NCI-H146 treated with DMSO at 0.1 percent for 48 hours (cell line): Measurements from ENCODE around the gene OR4X2.
"Not testable (repeated sequence)": the region's sequence is repeated elsewhere in the genome, so short reads cannot be mapped to it uniquely, and the experiment has no call there.

Source experiments
- DNase-seq: peaks from one replicate; lab custom pipeline; 2025; ENCODE audit not compliant: unreplicated experiment; lab: John Stamatoyannopoulos, UW

OR4X2 gene

GRCh38 chr11:48244804-48245203 lies at the start of gene OR4X2:
Gene OR4X2 (plus strand): TSS chr11:48245104. CDS start chr11:48245104, 0 bp downstream.
- DNase-seq = no peak

GRCh38 chr11:48207881-48208280 lies 37.0 kb upstream of the OR4X2 start:
- DNase-seq = no peak

- peak; percentile 0 for DNase-seq
Measured at GRCh38 chr11:48210052-48210451, 34.9 kb upstream of the OR4X2 start.

GRCh38 chr11:48216510-48216909 lies 28.4 kb upstream of the OR4X2 start, which contains the start of gene OR4B1:
Gene OR4B1 (plus strand): TSS chr11:48216810. CDS start chr11:48216810, 0 bp downstream.
- no peak for DNase-seq

- no peak for DNase-seq
Measured at GRCh38 chr11:48228761-48229160, 16.1 kb upstream of the OR4X2 start.

- not testable (repeated sequence) for DNase-seq
Measured at GRCh38 chr11:48230057-48230456, 14.8 kb upstream of the OR4X2 start.

- DNase-seq = no peak
Measured at GRCh38 chr11:48237727-48238126, 7.2 kb upstream of the OR4X2 start.

GRCh38 chr11:48242501-48242900 lies 2.4 kb upstream of the OR4X2 start:
- DNase-seq = no peak

GRCh38 chr11:48248902-48249301 lies 4.0 kb downstream of the OR4X2 start:
- no peak for DNase-seq

GRCh38 chr11:48261600-48261999 lies 16.7 kb downstream of the OR4X2 start:
- DNase-seq = no peak

GRCh38 chr11:48263423-48263911 lies 18.6 kb downstream of the OR4X2 start, which contains the start of gene OR4X1:
Gene OR4X1 (plus strand): TSS chr11:48263861. CDS start chr11:48263861, 0 bp downstream.
- DNase-seq = no peak

GRCh38 chr11:48270621-48271020 lies 25.7 kb downstream of the OR4X2 start:
- no peak for DNase-seq

GRCh38 chr11:48272606-48273005 lies 27.7 kb downstream of the OR4X2 start:
- no peak for DNase-seq
